Measurements from ENCODE around the gene PPP1R2B.
A peak's percentile ranks its signal among the peaks of the same experiment; 100 is the strongest.
"Not testable (repeated sequence)": the region's sequence is repeated elsewhere in the genome, so short reads cannot be mapped to it uniquely, and the experiment has no call there.

Gene PPP1R2B

DNA sequence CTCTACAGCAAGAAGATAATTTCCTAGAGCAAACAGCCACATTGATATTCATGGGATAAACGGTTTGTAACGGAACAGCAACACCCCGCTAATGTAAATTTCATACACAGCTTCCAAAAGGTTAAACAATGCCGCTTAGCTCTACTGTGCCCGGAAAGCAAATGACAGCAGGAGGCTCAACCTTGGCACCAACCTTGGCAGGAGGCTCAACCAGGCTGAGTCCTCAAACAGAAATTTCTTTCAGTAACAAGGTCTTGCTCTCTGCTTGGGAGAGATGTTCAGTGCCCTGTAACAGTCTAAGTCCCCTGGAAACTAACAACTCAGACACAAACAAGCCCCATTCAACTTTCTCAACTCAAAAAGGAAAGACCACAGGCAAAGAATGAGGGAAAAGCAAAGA is 11.1 kb upstream of the PPP1R2B start:
- Mint-ChIP-seq H3K4me3 (no peak overlapping the region), H3K4me1 (ENCODE audit: low read depth) (peaks cover 22% of the 10 kb centered on the region), H3K36me3 (ENCODE audit: low read depth) (peaks cover 14% of the 10 kb centered on the region), H3K27me3 (ENCODE audit: low read depth) (no peaks in the 10 kb centered on the region), H3K9me3 (no peaks in the 10 kb centered on the region), H3K27ac (no peak overlapping the region)

DNA sequence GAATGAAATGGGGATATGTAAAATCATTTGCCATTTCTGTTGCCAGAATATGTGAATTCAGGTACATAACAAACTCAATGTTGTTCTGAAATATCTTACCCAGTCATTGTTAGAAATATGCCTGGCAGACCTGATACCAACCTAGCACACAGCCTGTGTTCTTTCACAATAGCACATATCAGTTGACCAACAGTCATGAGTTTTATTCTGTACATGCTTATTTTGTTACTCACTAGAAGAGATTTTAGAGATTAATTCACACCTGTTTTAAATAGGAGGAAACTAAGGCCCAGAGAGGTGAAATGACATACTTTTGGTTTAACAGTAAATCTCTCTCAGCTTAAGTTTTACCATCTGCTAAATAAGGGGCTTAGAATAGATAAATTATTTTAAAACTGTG is 8.4 kb upstream of the PPP1R2B start:
- H3K27me3 Mint-ChIP-seq (ENCODE audit: low read depth), result no peaks in the 10 kb centered on the region
- H3K27ac Mint-ChIP-seq, result no peak overlapping the region
- H3K4me3 Mint-ChIP-seq, result no peak overlapping the region
- H3K4me1 Mint-ChIP-seq (ENCODE audit: low read depth), result peaks cover 9% of the 10 kb centered on the region
- H3K36me3 Mint-ChIP-seq (ENCODE audit: low read depth), result peaks cover 14% of the 10 kb centered on the region
- peaks cover 3% of the 10 kb centered on the region for H3K9me3 Mint-ChIP-seq

DNA sequence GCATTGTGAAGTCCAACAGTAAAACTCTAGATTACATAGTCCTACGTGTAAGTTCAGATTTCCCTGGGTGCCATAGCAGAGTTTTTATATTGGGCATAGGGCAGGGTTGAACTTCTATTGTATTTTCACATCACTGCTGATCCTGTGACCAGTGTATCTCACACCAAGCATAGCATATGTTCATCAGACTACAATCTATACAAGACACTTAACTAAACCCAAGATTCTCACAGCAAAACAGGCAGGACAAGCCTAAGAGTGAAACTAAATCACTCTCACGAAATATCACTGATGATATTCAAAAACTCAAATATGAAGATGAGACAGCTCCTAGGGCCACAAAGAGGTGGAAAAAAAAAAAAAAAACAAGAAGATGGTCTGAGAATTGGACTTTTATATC is 3.2 kb upstream of the PPP1R2B start:
- Mint-ChIP-seq H3K9me3 (peaks cover 26% of the 10 kb centered on the region), H3K4me3 (no peak overlapping the region), H3K36me3 (ENCODE audit: low read depth) (peaks cover 26% of the 10 kb centered on the region), H3K27me3 (ENCODE audit: low read depth) (peaks cover 20% of the 10 kb centered on the region), H3K4me1 (ENCODE audit: low read depth) (peaks cover 18% of the 10 kb centered on the region), H3K27ac (no peak overlapping the region)

DNA sequence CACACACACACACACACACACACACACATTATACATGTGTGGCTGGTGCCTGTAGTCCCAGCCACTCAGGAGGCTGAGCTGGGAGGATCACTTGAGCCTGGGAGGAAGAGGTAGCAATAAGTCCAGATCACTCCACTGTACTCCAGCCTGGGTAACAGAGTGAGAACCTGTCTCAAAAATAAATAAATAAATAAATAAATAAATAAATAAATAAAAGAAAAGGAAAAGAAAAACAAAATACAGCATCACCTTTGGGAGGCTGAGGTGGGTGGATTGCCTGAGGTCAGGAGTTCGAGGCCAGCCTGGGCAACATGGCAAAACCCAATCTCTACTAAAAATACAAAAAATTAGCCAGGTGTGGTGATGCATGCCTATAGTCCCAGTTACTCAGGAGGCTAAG is 1.6 kb upstream of the PPP1R2B start:
- H3K27ac Mint-ChIP-seq, H3K4me3 Mint-ChIP-seq: not testable (repeated sequence)
- H3K9me3 Mint-ChIP-seq, result peaks cover 33% of the 10 kb centered on the region
- H3K36me3 Mint-ChIP-seq (ENCODE audit: low read depth), result peaks cover 25% of the 10 kb centered on the region
- peaks cover 21% of the 10 kb centered on the region for H3K27me3 Mint-ChIP-seq (ENCODE audit: low read depth)
- peaks cover 20% of the 10 kb centered on the region for H3K4me1 Mint-ChIP-seq (ENCODE audit: low read depth)

DNA sequence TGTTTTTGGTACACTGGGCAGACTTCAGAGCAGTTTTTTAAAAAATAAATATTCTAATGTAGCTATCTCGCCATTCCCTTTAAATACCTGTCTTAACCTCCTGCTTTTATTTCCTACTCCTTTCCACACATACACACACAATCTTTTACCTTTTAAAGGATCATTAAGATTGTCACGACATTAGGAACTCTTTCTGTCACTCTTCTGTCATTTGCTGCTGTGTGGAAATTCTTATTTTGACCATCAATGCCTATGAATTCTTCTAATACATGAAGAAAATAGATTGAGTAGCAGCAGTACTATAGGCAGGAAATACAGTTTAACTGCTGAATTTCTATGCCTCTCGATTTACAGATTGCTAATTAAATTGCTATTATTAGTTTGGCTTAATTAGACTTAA is 1.8 kb downstream of the PPP1R2B start:
- Mint-ChIP-seq H3K9me3 (peaks cover 53% of the 10 kb centered on the region), H3K4me3 (no peak overlapping the region), H3K36me3 (ENCODE audit: low read depth) (peaks cover 42% of the 10 kb centered on the region), H3K4me1 (ENCODE audit: low read depth) (peaks cover 17% of the 10 kb centered on the region), H3K27me3 (ENCODE audit: low read depth) (peaks cover 25% of the 10 kb centered on the region), H3K27ac (no peak overlapping the region)

DNA sequence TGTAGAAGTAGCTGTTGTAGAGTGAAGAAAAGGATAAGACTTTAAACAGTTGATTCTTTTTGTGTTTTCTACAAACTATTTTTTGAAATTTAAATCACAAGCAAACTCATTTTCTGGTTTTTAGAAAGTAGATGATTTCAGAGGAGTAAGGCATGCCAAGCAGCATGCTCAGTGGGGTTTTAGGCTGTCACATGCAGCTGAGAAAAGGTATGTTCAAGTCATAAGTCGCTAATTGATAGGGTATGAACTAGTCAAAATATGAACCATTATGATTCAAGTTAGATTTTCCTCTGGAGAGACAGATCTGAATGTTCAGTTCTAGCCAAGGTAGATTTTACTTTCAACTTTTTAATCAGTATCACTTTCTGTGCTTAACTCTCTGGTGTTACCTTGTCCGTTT is 3.0 kb downstream of the PPP1R2B start:
- H3K4me3 Mint-ChIP-seq; H3K27ac Mint-ChIP-seq; H3K4me1 Mint-ChIP-seq (ENCODE audit: low read depth): not testable (repeated sequence)
- Mint-ChIP-seq H3K9me3 (peaks cover 46% of the 10 kb centered on the region), H3K36me3 (ENCODE audit: low read depth) (peaks cover 33% of the 10 kb centered on the region), H3K27me3 (ENCODE audit: low read depth) (peaks cover 25% of the 10 kb centered on the region)

DNA sequence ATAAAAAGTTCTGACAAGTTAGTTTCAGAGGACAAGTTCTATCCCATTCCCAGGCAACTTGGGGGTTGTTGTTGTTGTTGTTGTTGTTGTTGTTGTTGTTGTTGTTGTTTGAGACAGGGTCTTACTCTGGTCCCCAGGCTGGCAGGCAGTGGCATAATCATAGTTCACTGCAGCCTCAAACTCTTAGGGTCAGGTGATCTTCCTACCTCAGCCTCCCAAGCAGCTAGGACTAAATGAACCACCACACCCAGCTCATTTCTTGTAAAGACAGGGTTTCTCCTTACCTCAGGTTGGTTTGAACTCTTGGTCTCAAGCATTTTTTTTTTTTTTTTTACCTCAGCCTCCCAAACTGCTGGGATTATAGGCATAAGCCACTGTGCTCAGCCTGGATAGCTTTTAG is 15.3 kb downstream of the PPP1R2B start:
- H3K9me3 Mint-ChIP-seq, result peaks cover 17% of the 10 kb centered on the region
- H3K4me3 Mint-ChIP-seq, result no peak overlapping the region
- H3K36me3 Mint-ChIP-seq (ENCODE audit: low read depth), result peaks cover 31% of the 10 kb centered on the region
- H3K27me3 Mint-ChIP-seq (ENCODE audit: low read depth), result no peaks in the 10 kb centered on the region
- H3K4me1 Mint-ChIP-seq (ENCODE audit: low read depth), result peaks cover 46% of the 10 kb centered on the region
- peak overlapping the region; percentile 47 for H3K27ac Mint-ChIP-seq

DNA sequence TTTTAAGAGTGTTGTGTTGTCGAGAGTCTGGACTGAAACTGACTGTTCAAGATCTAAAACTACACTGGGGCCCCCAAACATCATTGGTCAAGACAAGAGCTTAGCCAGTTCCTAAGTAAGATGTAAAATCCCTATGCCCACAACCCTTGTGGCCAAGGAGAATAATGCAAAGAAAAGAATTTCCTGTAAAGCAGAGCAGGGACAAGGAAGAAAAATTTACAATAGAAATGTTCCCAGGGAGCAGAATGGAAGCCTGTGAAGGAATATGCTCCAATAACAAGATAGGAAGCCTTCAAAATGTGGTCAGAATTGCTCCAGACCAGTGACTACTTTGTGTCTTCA is 20.4 kb downstream of the PPP1R2B start:
- no peaks in the 10 kb centered on the region for H3K27me3 Mint-ChIP-seq (ENCODE audit: low read depth)
- H3K36me3 Mint-ChIP-seq (ENCODE audit: low read depth), result peaks cover 40% of the 10 kb centered on the region
- H3K27ac Mint-ChIP-seq, result peak overlapping the region; percentile 47
- H3K9me3 Mint-ChIP-seq, result peaks cover 50% of the 10 kb centered on the region
- no peak overlapping the region for H3K4me3 Mint-ChIP-seq
- H3K4me1 Mint-ChIP-seq (ENCODE audit: low read depth), result peaks cover 20% of the 10 kb centered on the region

DNA sequence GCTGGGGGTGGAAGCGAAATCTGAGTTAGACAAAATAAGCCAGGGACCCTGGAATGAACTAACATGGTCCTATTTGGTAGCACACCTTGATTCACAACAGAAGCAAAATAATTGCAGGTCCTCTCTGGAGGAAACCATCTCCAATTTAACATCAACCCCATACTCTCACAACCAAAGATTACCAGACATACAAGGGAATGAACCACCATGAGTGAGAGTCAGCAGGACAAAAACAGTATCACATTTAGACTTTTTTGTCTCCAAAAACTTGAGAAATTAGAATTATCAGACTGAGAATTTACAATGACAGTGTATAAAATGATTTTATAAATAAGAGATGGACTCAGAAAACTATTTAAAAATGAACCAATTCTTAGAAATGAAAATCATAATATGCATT is 21.1 kb downstream of the PPP1R2B start:
- Mint-ChIP-seq H3K4me3 (no peak overlapping the region), H3K27me3 (ENCODE audit: low read depth) (no peaks in the 10 kb centered on the region), H3K9me3 (peaks cover 52% of the 10 kb centered on the region), H3K4me1 (ENCODE audit: low read depth) (peaks cover 18% of the 10 kb centered on the region), H3K36me3 (ENCODE audit: low read depth) (peaks cover 42% of the 10 kb centered on the region), H3K27ac (no peak overlapping the region)

DNA sequence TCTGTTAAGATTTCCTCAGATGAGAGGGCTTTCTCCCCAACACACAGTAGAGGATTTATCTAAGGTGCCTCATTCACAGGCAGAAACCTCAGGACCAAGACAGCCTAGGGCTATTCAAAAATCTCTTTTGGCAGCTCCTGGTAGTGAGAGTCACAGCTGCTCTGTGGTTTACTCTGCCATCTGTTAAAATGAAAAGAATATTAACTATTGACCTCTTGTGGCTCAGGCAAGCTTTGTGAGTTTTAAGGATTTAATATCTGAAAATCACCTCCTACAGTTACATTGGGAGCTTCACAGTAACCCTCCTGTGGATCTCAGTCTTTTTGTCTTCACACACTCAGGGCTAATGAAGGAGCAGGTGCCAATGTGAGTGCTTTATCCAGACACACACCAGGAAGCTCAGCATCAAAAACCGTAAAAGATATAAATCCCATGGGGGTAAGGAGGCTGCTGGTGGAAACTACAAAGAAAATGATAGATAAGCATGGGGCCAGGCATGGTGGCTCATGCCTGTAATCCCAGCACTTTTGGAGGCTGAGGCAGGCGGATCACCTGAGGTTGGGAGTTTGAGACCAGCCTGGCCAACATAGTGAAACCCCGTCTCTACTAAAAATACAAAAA is 29.7 kb downstream of the PPP1R2B start:
- H3K36me3 Mint-ChIP-seq (ENCODE audit: low read depth), result peaks cover 27% of the 10 kb centered on the region
- no peak overlapping the region for H3K4me3 Mint-ChIP-seq
- peaks cover 12% of the 10 kb centered on the region for H3K4me1 Mint-ChIP-seq (ENCODE audit: low read depth)
- no peak overlapping the region for H3K27ac Mint-ChIP-seq
- H3K27me3 Mint-ChIP-seq (ENCODE audit: low read depth), result no peaks in the 10 kb centered on the region
- peaks cover 18% of the 10 kb centered on the region for H3K9me3 Mint-ChIP-seq

DNA sequence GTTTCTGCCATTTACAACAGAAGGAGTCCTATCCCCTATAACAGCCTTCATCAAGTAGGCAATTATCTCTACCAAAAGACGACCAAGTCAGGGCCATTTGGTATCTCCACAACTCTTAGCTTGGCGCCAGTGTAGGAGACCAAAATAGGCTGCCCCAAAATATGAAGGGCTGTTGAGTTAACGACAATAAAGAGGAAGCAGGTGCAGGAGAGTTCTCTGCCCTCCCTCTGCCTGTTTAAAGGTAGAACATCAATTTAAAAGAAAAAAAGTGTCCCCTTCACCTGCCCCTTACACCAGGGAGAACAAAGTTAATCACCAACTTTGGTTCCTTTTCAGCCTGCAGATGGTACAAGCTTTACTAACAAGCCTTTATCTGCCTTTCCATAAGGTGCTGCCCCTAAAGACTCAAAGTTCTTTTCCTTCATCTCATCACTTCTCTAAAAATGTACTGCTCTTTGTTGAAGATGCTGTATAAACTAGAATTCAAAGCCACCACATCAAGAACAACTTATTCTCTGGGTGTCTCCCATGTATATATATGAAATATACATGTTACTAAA is 33.3 kb downstream of the PPP1R2B start:
- peaks cover 16% of the 10 kb centered on the region for H3K4me1 Mint-ChIP-seq (ENCODE audit: low read depth)
- H3K36me3 Mint-ChIP-seq (ENCODE audit: low read depth), result peaks cover 36% of the 10 kb centered on the region
- peaks cover 17% of the 10 kb centered on the region for H3K9me3 Mint-ChIP-seq
- no peak overlapping the region for H3K27ac Mint-ChIP-seq
- H3K27me3 Mint-ChIP-seq (ENCODE audit: low read depth), result no peaks in the 10 kb centered on the region
- H3K4me3 Mint-ChIP-seq, result no peak overlapping the region

DNA sequence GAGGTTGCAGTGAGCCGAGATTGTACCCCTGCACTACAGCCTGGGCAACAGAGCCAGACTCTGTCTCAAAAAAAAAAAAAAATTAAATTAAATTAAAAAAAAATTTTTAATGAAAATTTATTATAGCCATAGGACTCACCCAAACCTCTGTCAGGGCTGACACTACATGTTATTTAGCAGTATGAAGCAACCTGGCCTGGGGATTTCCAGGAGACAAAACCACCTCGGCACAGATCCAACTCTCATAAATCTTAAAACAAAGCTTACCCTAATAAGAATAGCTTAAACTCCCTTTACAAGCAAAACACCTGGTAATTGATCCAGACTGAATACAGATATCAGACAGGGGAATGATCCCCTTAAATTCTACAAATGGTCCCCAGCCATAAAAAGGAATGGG is 38.4 kb downstream of the PPP1R2B start:
- Mint-ChIP-seq H3K27me3 (ENCODE audit: low read depth) (no peaks in the 10 kb centered on the region), H3K36me3 (ENCODE audit: low read depth) (peaks cover 25% of the 10 kb centered on the region), H3K4me1 (ENCODE audit: low read depth) (peaks cover 54% of the 10 kb centered on the region), H3K9me3 (peaks cover 5% of the 10 kb centered on the region), H3K4me3 (peak overlapping the region; percentile 33), H3K27ac (peak overlapping the region; percentile 73)

DNA sequence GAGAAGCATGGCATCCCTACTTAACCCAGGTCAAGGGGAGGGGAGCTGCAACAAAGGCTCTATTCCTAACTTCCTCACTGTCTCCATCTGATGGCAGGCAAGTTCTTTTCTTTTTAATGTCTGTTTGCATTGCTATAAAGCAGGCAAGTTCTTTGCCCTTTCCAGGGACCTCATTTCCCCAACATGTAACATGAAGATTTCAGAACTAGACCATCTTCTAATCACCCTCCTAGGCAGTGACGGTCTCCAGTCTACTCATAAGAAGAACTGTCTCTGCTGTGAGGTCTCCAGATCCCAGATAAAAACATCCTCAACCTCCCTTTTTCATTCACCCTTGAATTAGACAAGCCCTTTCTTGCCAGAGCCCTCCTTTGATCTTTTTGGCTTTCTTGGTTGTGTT is 42.1 kb downstream of the PPP1R2B start:
- Mint-ChIP-seq H3K36me3 (ENCODE audit: low read depth) (peaks cover 16% of the 10 kb centered on the region), H3K27ac (peak overlapping the region; percentile 88), H3K4me3 (peak overlapping the region; percentile 6), H3K9me3 (peaks cover 4% of the 10 kb centered on the region), H3K4me1 (ENCODE audit: low read depth) (peaks cover 52% of the 10 kb centered on the region), H3K27me3 (ENCODE audit: low read depth) (no peaks in the 10 kb centered on the region)

DNA sequence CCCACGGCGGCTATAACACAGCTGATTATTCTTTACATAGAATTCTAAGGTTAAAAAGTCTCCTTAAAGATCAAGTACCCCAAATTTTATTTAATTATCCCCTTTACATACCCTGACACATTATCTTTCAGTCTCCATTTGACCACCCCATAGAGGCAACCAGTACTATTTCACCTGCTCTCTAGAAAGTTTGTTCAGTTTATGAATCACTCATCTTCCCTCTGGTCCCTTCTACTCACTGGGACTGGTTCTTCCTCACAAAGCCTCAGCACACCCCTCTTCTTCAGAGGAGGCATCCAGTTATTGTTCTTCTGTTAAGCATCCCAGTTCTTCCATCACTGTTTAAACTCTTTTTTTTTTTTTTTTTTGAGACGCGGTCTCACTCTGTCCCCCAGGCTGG is 42.8 kb downstream of the PPP1R2B start:
- Mint-ChIP-seq H3K27me3 (ENCODE audit: low read depth) (no peaks in the 10 kb centered on the region), H3K27ac (peak overlapping the region; percentile 88), H3K4me3 (no peak overlapping the region), H3K4me1 (ENCODE audit: low read depth) (peaks cover 50% of the 10 kb centered on the region), H3K36me3 (ENCODE audit: low read depth) (peaks cover 16% of the 10 kb centered on the region), H3K9me3 (peaks cover 4% of the 10 kb centered on the region)

DNA sequence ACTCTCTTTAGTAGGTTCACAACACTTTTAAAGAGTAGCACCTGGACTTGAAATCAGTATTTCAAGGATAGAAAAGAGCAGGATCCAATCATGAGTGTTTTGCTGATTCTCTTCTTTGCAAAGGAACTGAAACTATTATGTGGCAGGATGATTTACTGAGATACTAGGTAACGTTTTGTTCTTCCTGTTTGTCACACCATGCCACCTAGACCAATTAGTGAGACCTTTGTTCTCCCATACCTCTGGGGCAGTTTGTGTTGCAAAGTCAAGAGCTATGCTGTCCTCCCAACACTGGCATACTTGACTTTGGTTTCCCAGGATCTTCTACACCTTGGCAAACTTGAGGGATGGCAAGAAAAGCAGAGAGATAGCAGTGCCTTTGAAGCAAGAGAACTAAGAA is 43.4 kb downstream of the PPP1R2B start:
- Mint-ChIP-seq H3K27ac (peak overlapping the region; percentile 88), H3K9me3 (peaks cover 8% of the 10 kb centered on the region), H3K27me3 (ENCODE audit: low read depth) (no peaks in the 10 kb centered on the region), H3K36me3 (ENCODE audit: low read depth) (peaks cover 20% of the 10 kb centered on the region), H3K4me3 (peak overlapping the region; percentile 32), H3K4me1 (ENCODE audit: low read depth) (peaks cover 49% of the 10 kb centered on the region)

DNA sequence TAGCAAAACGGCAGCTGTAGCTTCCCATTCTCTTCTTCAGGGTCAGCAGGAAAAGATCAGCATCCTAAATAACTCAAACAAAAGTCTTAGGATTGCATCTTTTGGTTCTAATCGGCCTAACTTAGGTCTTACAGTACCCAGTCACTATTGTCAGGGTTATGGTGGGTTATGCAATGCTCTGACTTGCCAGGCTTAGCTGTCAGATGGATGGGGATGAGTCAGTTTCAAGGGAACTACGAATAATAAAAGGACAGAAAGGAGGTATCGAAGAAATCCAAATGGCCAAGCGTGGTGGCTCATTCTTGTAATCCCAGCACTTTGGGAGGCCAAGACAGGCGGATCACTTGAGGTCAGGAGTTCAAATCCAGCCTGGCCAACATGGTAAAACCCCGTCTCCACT is 46.5 kb downstream of the PPP1R2B start:
- Mint-ChIP-seq H3K4me3 (no peak overlapping the region), H3K4me1 (ENCODE audit: low read depth) (peaks cover 36% of the 10 kb centered on the region), H3K36me3 (ENCODE audit: low read depth) (peaks cover 29% of the 10 kb centered on the region), H3K27ac (no peak overlapping the region), H3K27me3 (ENCODE audit: low read depth) (no peaks in the 10 kb centered on the region), H3K9me3 (peaks cover 24% of the 10 kb centered on the region)

All from T-helper 1 cell treated with Interleukin-12 subunit alpha and Interleukin-12 subunit beta and Interleukin-4 antibody, amounts not matched to agents 30 μg/mL and 1 μg/mL, for 36 hours (primary cell).